Prostate gland (tissue), 2 donors: ENCODE results near the gene STAT1.

ENCODE experiments used
- CTCF ChIP-seq, 4 experiments: fragments of 200-600 bp in 2 of 4; fragments of 450-650 bp in 2 of 4; sonication (generic) in 2 of 4; IDR thresholded peaks; 1 replicate in 3 of 4; 2 replicates in 1 of 4; pipeline ENCODE4 v1.5.1; 2016 to 2019; ENCODE audit warnings: antibody characterized with exemption in 4 of 4, mild to moderate bottlenecking in 2 of 4, moderate library complexity in 2 of 4
- POLR2AphosphoS5 ChIP-seq: sonication (generic); formaldehyde crosslinking; IDR thresholded peaks from one replicate; pipeline ENCODE4 v1.6.1; 2017; ENCODE audit warnings: antibody characterized with exemption

DNA sequence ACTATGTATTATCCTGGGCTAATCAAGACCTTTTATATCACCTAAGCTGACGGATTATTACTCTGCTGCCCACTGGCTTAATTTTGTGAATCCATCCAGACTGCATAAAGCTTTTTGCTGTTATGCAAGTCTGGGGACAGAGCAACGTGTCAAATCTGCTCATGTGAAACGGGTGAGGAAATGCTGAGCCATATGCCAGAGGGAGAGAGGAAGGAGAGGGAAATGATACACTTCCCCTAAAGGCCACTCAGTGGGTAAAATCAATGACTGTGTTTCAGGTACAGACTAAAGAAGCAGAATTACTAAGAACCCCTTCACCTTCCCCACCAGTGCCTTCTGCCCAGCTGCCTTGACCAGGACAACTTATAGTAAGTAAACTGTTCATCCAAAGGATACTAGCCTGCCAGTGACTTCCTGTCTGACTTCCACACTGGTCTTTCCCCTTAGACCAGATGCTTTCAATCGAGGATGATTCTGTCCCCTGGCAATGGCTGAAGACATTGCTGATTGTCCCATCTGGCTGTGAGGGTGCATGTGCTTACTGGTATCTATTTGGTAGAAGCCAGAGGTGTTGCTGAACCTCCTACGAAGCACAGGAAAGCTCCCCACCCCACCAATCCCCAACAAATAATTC, 43.0 kb downstream of the STAT1 start:
- TF ChIP-seq CTCF (IDR thresholded peaks at IDR 0.05) (no peak), POLR2AphosphoS5 (no peak)
